ENCODE data around the gene KIFC1. TPM values are rescaled to one million over a fixed set of nuclear protein-coding genes. Genes with fewer than 3 reads are reported as not detected.

Gene KIFC1
- total RNA-seq, 1 donor from 2014 or later: 31.3 TPM

DNA sequence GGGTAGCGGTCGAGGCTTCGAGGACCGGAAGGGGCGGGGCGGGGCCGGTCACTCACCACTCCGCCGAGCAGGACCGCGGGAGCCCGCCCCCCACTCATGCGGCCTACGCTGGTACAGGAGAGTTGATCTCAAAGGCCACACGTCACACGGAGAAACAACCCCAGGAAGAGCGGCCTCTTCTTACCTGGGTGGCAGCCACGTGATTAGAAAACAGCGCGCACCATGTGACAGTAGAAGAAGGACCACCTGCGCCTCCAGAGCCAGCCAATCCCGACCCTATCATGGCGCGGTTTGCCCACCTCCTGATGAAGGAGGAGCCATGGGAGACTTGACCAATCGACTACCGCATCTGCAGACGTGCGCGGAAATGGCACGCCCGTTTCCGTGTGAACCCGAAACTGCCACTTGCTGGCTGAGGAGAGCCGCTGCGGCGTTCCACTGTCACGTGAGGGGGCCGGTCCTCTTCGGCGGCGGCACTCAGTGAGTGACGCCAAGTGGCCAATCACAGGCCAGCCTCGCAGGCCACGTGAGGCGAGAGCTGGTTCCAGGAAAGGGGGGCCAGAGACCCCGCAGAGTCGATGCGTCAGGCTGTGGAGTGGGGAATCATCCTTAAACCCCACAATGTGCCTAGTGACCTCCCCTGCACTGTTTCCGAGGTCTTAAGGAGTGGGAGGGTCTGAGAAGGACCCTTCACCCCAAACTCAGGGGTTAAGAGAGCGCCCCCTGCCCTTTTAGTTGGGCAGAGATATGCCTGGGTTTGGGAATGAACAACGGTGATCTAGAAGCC lies 26.5 kb downstream of the KIFC1 start, which contains the start of gene CUTA:
Gene CUTA (minus strand): TSS at position 205 of the 787 bp plus-strand sequence. CDS start 107 bp downstream, at position 98.
- peaks cover 55% of the 10 kb centered on the region for H3K4me1 Mint-ChIP-seq
- TF ChIP-seq CTCF (IDR thresholded peaks at IDR 0.05; ENCODE audit: unreplicated experiment): peak; percentile 24
- peak within 1 kb of the TSS; percentile 94 for H3K4me3 Mint-ChIP-seq
- peak; percentile 97 to 98 for DNase-seq (ENCODE audit: low spot score in 2 of 2, unreplicated experiment in 2 of 2)
- H3K9me3 Mint-ChIP-seq: no peaks in the 10 kb centered on the region
- H3K36me3 Mint-ChIP-seq: peaks cover 10% of the 10 kb centered on the region
- H3K27me3 Mint-ChIP-seq (ENCODE audit: low read depth): no peaks in the 10 kb centered on the region
- H3K27ac Mint-ChIP-seq: peak within 1 kb of the TSS; percentile 98

- Mint-ChIP-seq H3K4me3 (peak overlapping the region; percentile 94), H3K36me3 (peaks cover 13% of the 10 kb centered on the region), H3K4me1 (peaks cover 61% of the 10 kb centered on the region), H3K9me3 (no peaks in the 10 kb centered on the region), H3K27ac (peak overlapping the region; percentile 98), H3K27me3 (ENCODE audit: low read depth) (no peaks in the 10 kb centered on the region)
- no peak for DNase-seq (ENCODE audit: low spot score in 2 of 2, unreplicated experiment in 2 of 2)
- no peak for TF ChIP-seq CTCF (IDR thresholded peaks at IDR 0.05; ENCODE audit: unreplicated experiment)
Observed at GRCh38 chr6:33418690-33419291, 27.2 kb downstream of the KIFC1 start.

- peak within 1 kb of the TSS; percentile 94 for H3K4me3 Mint-ChIP-seq
- H3K4me1 Mint-ChIP-seq: peaks cover 69% of the 10 kb centered on the region
- H3K9me3 Mint-ChIP-seq: no peaks in the 10 kb centered on the region
- peaks cover 13% of the 10 kb centered on the region for H3K36me3 Mint-ChIP-seq
- H3K27ac Mint-ChIP-seq: peak within 1 kb of the TSS; percentile 98
- TF ChIP-seq CTCF (IDR thresholded peaks at IDR 0.05; ENCODE audit: unreplicated experiment): no peak
- no peaks in the 10 kb centered on the region for H3K27me3 Mint-ChIP-seq (ENCODE audit: low read depth)
- no peak for DNase-seq (ENCODE audit: low spot score in 2 of 2, unreplicated experiment in 2 of 2)
Observed at GRCh38 chr6:33419580-33420490, 28.2 kb downstream of the KIFC1 start, which contains the start of gene SYNGAP1. TSS of gene SYNGAP1 (plus strand) at chr6:33420065. CDS start at chr6:33420265, 200 bp downstream.

DNA sequence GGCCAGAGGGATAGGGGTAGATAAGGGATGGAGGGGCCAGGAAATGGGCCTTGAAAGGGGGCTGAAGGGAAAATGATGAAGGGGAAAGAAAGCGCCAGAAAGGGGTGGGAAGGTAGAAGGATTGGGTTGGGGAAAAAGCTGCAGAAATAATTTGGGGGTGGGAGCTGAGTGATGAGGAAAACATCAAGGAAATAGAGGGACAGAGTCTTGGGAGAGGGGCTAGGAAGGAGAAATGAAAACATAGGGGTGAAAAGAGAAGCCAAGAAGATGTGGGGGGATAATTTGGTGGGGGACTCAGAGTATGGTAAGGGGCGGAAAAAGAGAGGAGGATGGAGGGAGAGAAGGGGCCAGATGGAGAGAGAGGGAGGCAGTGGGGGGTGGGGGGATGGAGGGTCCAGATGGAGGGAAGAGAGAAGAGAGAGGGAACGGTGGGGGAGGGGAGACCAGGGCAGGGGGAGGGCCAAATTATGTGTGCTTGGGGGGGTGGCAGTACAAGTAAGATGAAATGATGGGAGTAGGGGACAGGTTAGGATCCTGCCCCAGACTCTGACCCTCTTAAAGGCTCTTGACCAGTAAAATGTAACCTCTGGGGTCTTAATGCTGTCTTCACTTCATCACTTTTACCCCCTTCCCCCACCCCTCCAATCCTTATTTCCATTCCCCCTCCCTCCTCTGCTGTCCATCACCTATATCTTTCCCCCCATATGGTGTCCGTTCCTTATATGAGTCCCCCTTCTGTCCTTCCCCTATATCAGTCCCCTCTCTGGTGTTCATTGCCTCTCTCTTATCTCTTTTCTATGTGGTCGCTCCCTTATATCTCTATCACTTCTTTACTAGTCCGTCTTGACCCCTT lies 29.1 kb downstream of the KIFC1 start:
- H3K36me3 Mint-ChIP-seq: peaks cover 10% of the 10 kb centered on the region
- DNase-seq (ENCODE audit: low spot score in 2 of 2, unreplicated experiment in 2 of 2): no peak
- H3K27me3 Mint-ChIP-seq (ENCODE audit: low read depth): no peaks in the 10 kb centered on the region
- peak overlapping the region; percentile 90 for H3K27ac Mint-ChIP-seq
- peaks cover 73% of the 10 kb centered on the region for H3K4me1 Mint-ChIP-seq
- H3K4me3 Mint-ChIP-seq: peak overlapping the region; percentile 70
- TF ChIP-seq CTCF (IDR thresholded peaks at IDR 0.05; ENCODE audit: unreplicated experiment): no peak
- H3K9me3 Mint-ChIP-seq: no peaks in the 10 kb centered on the region

DNA sequence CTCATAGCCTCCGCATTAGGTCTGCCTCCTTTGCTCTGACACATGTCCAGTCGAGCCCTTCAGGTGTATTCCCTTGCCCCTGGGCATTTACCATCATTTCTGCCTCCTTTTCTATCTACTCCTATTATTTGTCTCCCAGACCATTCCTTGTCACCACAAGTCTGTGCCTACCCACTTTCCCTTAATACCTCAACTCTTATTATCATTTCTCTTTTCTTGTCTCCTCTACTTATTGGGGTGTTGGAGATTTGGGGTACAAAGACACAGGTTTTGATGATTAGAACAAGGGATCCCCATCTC lies 29.7 kb downstream of the KIFC1 start:
- H3K4me3 Mint-ChIP-seq: peak overlapping the region; percentile 70
- no peaks in the 10 kb centered on the region for H3K27me3 Mint-ChIP-seq (ENCODE audit: low read depth)
- DNase-seq (ENCODE audit: low spot score in 2 of 2, unreplicated experiment in 2 of 2): no peak
- peak overlapping the region; percentile 45 for H3K27ac Mint-ChIP-seq
- H3K36me3 Mint-ChIP-seq: peaks cover 8% of the 10 kb centered on the region
- TF ChIP-seq CTCF (IDR thresholded peaks at IDR 0.05; ENCODE audit: unreplicated experiment): no peak
- no peaks in the 10 kb centered on the region for H3K9me3 Mint-ChIP-seq
- H3K4me1 Mint-ChIP-seq: peaks cover 71% of the 10 kb centered on the region
